NCI-H1930 (cell line): ENCODE results near the gene IGSF5.

Source experiments
- DNase-seq, 2 experiments: peaks; one replicate each; lab custom pipeline; 2025; lab: John Stamatoyannopoulos, UW

Gene IGSF5

DNA sequence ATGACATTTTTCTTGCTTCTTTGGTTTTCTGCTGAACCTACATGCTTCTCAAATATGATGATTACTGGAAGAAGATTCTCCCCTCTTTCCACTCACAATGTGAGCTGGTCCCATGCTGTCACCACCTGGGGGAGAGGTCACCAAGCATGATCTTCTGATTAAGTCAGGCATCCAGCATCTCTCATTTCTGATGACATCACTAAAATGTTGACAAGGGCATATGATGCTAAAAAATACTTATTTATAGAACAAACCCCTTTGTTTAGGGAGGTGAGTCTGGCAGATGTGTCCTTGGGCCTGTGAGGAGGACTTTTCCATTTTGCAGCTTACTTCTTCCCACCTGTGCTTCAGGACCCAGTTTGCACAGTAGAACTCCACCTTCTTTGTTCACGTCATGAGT is 80.3 kb downstream of the IGSF5 start:
- no peak for DNase-seq

DNA sequence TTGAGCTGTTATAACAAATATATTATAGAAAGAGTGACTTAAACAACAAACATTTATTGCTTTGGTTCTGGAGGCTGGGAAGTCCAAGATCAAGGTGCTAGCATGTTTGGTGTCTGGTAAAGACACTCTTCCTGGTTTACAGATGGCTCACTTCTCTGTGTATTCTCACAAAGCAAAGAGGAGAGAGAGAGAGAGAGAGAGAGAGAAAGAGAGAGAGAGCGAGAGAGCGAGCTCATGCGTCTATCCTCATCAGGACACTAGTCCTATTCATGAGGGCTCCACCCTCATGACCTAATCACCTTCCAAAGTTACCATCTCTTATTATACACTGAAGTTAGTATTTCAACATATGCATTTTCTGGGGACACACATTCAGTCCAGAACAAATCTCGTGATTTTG is 89.6 kb downstream of the IGSF5 start:
- DNase-seq = no peak

DNA sequence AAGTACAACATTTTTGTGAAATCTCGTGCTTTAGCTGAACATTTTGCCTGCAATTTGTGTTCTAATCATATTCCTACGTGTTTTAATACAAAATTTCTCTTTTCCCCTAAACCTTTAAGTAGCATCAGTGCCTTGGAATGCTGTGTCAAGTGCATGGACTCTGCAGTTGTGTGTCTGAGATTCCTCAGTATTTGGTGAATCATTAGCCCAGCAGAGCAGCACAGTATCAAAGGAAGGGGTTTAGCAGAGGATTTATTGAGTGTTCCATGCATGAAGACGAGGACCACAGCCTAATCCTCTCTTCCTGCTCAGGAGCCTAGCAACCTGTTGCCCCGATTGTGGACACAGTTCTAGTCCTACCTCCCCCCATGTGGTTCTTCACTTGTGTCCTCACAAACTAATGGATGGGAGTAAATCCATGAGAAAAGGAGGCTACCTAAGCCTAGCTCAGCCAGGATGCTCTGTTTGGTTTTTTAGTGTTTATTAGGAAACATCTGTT is 92.9 kb downstream of the IGSF5 start:
- DNase-seq = no peak

DNA sequence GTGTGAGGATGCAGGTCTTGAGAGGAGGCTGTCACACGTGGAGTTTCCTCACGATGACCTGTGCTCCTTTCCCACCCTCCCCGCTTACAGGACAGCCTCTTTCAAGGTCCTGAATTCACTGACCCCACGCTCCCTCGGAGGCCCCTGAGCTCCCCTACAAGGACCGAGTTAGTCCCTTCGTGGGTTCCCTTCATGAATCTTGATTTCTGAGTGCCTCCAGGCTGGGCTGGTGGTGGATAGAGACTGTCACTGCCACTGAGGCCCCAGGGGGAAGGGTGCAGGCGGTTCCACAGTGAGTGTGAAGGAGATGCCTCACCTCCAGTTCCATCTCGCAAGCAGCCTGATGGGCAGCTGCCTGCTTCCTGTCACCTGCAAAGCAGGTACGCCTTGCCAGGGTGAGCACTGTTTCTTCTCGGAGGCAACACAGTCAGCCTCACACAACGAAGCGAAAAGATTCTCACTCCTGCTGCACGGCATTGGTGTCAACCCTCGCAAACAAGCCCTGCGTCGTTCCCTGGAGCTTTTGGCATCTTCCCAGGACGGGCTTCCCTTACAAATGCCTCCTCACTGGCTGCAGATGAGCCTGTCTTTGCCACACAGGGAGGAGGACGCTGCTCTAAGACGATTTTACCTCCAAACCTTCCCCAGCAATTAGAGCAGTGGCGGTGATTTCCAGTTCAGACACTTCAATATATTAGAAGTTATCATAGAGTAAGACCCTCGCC is 95.6 kb downstream of the IGSF5 start:
- no peak for DNase-seq

DNA sequence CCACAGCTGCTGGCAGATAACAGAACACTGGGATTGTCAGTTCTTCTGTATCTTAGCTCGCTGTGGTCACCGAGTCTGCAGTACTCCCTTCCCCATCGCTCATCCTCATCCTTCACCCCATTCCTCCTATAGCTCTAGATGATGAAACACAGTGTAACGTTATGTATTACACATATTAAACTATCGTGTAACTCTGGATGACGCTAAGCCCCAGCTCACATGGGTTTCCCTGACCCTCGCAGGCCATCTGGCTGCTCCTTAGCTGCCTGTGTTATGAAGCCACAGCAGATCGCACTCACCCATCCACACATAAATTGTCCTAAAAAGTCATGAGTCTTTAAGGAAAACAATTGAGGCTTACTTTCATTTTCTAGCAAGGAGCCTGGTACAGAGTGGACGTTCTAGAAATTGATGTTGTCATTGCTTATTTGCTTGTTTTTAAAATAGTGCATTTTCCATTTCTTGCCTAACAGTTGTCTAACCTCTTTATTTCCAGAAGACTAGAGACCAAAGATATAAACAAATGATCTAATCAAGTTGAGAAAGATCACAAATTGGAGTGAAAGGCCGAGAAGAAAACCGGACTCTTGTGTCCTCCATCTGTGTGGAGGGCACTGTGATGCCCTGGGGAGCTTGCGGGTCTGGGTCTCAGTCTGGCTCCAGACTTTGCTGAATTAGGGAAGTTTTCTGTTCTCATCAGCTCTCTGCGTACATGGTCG is 97.9 kb downstream of the IGSF5 start:
- peak in 1 of 2 experiments; percentile 27 for DNase-seq

DNA sequence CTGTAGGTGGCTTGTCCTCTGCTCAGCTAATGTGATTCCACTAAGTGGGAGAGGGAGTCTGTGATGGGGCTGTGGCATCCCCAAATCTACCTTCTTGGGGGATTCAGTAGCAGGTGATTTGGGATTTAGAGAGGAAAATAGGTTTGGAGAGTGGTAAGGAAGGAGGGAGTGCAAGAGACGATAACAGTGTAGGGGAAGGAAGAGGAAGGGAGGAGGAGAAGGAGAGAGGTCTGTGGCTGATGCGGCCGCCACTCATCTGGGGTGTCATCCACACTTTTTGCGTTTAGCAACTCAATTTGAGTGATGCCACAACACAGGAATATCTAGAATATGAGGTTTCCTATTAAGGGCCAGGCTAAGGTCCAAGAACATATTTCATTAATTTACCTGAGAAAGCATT is 98.5 kb downstream of the IGSF5 start:
- no peak for DNase-seq

DNA sequence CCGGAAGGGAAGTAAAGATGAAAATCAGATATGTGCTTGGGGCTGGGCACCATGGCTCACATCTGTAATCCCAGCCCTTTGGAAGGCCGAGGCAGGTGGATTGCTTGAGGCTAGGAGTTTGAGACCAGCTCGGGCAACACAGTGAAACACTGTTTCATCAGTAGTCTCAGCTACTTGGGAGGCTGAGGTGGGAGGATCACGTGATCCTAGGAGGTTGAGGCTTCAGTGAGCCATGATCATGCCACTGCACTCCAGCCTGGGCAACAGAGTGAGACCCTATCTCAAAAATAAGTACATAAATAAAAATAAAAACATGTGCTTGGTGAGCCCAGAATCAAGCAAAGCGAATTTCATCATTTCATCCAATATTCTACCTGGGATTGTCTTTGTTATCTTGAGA is 98.9 kb downstream of the IGSF5 start:
- no peak for DNase-seq

DNA sequence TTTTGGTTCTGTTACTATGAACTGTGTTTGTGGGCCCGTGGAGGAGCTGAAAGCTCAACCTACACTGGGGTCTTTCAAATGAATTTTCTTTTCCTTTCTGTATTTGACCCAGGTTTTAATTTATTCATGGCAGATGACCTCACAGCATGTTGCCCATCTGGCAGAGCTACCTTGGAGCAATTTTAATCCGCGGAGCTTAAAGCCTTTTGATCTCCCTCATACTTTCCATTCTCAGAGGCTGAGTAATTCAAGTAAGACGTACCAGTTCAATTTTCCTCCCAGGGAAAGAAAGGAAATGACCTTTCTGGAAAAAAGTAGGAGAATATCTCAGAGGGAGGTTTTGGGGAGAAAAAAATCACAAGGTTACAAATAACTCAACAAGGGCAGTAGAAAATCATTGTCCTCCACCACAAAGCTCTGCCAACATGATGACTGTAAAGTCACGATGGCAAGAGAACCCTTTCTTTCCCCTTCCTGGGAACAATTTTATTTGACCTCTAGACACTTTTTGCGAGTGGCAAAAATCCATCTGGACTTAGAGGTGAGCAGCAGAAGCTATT is 100.7 kb downstream of the IGSF5 start:
- no peak for DNase-seq

DNA sequence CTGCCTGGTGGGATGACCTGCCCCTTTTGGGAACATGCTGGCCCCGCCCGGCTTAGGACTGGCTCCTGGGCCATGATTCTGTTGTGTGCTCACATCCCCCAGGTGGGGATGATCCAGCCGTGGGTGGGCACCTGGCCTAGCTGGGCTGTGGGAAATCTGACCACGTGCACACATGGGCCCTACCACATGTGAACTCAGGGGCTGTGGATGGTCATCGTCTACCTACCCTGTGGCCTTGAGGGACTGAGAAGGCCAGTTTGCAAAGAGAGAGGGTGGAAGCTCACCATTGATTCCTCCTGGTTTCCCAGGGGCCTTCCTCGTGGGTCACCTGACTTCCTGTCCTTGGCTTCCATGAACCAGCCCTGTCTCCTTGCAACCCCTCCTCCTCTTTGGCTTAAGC is 102.9 kb downstream of the IGSF5 start:
- no peak for DNase-seq

DNA sequence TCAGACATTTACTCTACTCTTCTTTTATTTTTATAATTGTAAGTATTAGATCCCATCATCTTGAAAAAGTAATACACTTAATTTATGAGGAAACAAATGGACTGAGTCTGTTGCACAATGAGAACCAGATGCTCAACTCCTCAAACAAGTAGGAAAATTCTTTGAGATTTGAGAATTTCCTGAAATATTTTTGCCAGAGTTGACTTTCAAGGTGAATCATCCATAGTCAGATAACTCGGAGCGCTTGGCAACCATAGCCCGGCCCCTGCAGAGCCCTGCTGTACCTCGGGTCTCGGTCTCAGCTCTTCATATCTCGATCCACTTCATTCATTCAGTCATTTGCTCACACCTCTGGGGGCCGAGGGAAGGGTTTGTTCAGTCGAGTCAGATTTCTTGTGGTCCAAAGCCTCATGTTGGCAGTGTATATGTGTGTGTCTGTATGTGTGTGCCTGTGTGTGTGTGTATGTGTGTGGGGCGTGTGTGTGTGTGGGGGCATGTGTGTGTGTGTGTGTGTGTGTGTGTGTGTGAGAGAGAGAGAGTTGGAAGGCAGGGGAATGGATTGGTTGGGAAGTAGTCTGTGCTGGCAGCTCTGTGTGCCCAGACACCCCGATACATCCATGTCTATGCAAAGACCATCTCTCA is 104.2 kb downstream of the IGSF5 start:
- no peak for DNase-seq

DNA sequence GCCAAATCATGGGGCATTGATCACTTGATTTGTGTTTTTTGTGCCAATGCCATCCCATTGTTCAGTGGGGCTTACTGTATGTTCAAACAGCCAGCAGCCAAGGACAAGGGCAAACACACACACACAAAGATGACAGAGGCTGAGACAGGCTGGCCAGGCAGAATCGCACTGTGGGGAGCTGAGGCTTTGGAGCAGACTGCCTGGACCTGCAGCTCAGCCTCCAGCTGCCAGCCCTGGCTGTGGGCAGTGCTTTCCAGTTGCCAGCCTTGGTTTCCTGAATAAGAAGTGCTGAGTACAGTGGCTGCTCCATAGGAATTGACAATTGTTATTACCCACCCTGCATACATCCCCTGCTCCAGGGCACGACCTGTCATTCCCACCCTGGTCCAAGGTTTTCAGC is 105.3 kb downstream of the IGSF5 start:
- DNase-seq = no peak

DNA sequence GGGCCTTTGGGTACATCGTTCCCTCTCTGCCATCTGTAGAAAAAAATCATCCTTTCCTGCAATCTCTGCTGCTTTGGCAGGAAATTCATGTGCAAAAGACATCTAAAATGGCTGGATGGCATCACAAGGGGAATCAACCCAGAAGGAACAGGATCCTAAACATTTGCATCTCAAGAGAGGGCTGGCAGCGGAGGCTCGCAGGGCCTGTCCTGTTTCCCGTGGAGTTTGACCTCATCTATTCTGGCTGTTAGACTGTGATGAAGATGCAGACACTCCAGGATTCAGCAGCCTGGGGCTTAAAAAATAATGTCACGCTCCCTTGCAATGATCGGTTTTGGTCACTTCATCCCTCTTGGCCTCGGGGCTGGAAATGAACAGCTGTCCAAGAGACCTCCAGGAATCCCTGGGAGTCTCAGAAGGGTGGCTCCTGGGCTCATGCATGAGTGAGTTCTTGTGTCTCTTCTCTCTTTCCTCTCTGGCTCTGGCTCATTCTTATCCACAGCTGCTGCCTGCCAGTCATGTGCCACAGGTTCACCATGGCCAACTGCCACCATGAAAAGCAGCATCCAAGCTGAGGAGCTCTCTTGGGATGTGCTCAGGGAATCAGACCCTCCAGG is 106.1 kb downstream of the IGSF5 start:
- no peak for DNase-seq
